HEK293 (cell line): ENCODE results near the gene PAK6.

Source experiments
- CTCF ChIA-PET: fragments of 350-600 bp; formaldehyde crosslinking; extraction: SDS; loops from one replicate; lab custom pipeline; 2021; ENCODE audit warnings: antibody characterized with exemption; lab: Yijun Ruan, JAX
- POLR2A ChIA-PET: fragments of 300-600 bp; formaldehyde crosslinking; extraction: SDS; loops from one replicate; lab custom pipeline; 2020; ENCODE audit warnings: antibody characterized with exemption, inconsistent platforms; lab: Yijun Ruan, JAX
- H3K27ac ChIP-seq: fragments of 200-500 bp; sonication (Bioruptor generic); 2 replicates; pipeline ENCODE4 v1.5.1; 2014; ENCODE audit warnings: low read depth, low read length, control low read depth, inconsistent platforms; ENCODE audit errors: extremely low read depth
- H3K36me3 ChIP-seq, 2 experiments: fragments of 200-500 bp in 1 of 2; sonication (Bioruptor generic) in 1 of 2; 1 replicate in 1 of 2; 2 replicates in 1 of 2; pipeline ENCODE4 v1.5.1; 2014 to 2017; ENCODE audit warnings: inconsistent platforms in 2 of 2, low read length in 2 of 2; ENCODE audit not compliant: control insufficient read depth in 2 of 2, insufficient read depth in 1 of 2
- H3K4me1 ChIP-seq: fragments of 200-500 bp; sonication (Bioruptor generic); 2 replicates; pipeline ENCODE4 v1.5.1; 2014; ENCODE audit warnings: mild to moderate bottlenecking, low read length, inconsistent platforms; ENCODE audit not compliant: control insufficient read depth, insufficient read depth
- H3K4me3 ChIP-seq: 2 replicates; pipeline ENCODE4 v1.5.1; 2011; ENCODE audit warnings: low read depth, mild to moderate bottlenecking, control low read depth, low read length, moderate library complexity
- H3K9me3 ChIP-seq: fragments of 200-500 bp; sonication (Bioruptor generic); 2 replicates; pipeline ENCODE4 v1.5.1; 2014; ENCODE audit warnings: low read depth, low read length, inconsistent platforms; ENCODE audit not compliant: control insufficient read depth, insufficient read depth
- HIC1 ChIP-seq: fragments of 450-650 bp; formaldehyde crosslinking; IDR thresholded peaks from 2 replicates; pipeline ENCODE4 v1.5.1; 2016; ENCODE audit warnings: missing biosample characterization, missing genetic modification characterization
- IKZF3 ChIP-seq: fragments of 450-650 bp; IDR thresholded peaks from 2 replicates; pipeline ENCODE4 v1.5.0; 2018; ENCODE audit warnings: missing biosample characterization, mild to moderate bottlenecking, missing genetic modification characterization, moderate library complexity
- KLF9 ChIP-seq: fragments of 450-650 bp; formaldehyde crosslinking; IDR thresholded peaks from 2 replicates; pipeline ENCODE4 v1.5.1; 2016; ENCODE audit warnings: missing biosample characterization, missing genetic modification characterization, low read depth
- MEIS1 ChIP-seq: sonication (generic); formaldehyde crosslinking; IDR thresholded peaks from 2 replicates; pipeline ENCODE4 v1.8.1; 2022; ENCODE audit warnings: missing genetic modification reagents, mild to moderate bottlenecking, borderline replicate concordance
- PRDM10 ChIP-seq: fragments of 450-650 bp; formaldehyde crosslinking; IDR thresholded peaks from 2 replicates; pipeline ENCODE4 v1.5.1; 2016; ENCODE audit warnings: missing biosample characterization, missing genetic modification characterization
- PRDM6 ChIP-seq: fragments of 450-650 bp; formaldehyde crosslinking; IDR thresholded peaks from 2 replicates; pipeline ENCODE4 v1.5.1; 2017; ENCODE audit warnings: missing biosample characterization, missing genetic modification characterization
- SCRT1 ChIP-seq: fragments of 450-650 bp; formaldehyde crosslinking; IDR thresholded peaks from 2 replicates; pipeline ENCODE4 v1.5.1; 2016; ENCODE audit warnings: missing biosample characterization, missing genetic modification characterization, borderline replicate concordance
- TSHZ1 ChIP-seq: fragments of 450-650 bp; formaldehyde crosslinking; IDR thresholded peaks from 2 replicates; pipeline ENCODE4 v1.5.1; 2016; ENCODE audit warnings: missing biosample characterization, missing genetic modification characterization, borderline replicate concordance
- ZFP37 ChIP-seq: fragments of 450-650 bp; formaldehyde crosslinking; IDR thresholded peaks from 2 replicates; pipeline ENCODE4 v1.5.1; 2016; ENCODE audit warnings: missing biosample characterization, missing genetic modification characterization
- ZFP41 ChIP-seq: fragments of 450-650 bp; formaldehyde crosslinking; IDR thresholded peaks from 2 replicates; pipeline ENCODE4 v1.5.1; 2016; ENCODE audit warnings: missing biosample characterization, missing genetic modification characterization, borderline replicate concordance
- ZNF112 ChIP-seq: fragments of 450-650 bp; formaldehyde crosslinking; IDR thresholded peaks from 2 replicates; pipeline ENCODE4 v1.5.0; 2017; ENCODE audit warnings: missing biosample characterization, missing genetic modification characterization
- ZNF16 ChIP-seq: fragments of 450-650 bp; formaldehyde crosslinking; IDR thresholded peaks from 2 replicates; pipeline ENCODE4 v1.5.1; 2016; ENCODE audit warnings: low read depth, missing biosample characterization, missing genetic modification characterization
- ZNF211 ChIP-seq: fragments of 450-650 bp; formaldehyde crosslinking; IDR thresholded peaks from 2 replicates; pipeline ENCODE4 v1.5.1; 2016; ENCODE audit warnings: low read depth, missing biosample characterization, missing genetic modification characterization
- ZNF302 ChIP-seq: fragments of 450-650 bp; formaldehyde crosslinking; IDR thresholded peaks from 2 replicates; pipeline ENCODE4 v1.5.1; 2016; ENCODE audit warnings: missing biosample characterization, missing genetic modification characterization, low read depth
- ZNF510 ChIP-seq: fragments of 450-650 bp; formaldehyde crosslinking; IDR thresholded peaks from 2 replicates; pipeline ENCODE4 v1.5.1; 2018; ENCODE audit warnings: mild to moderate bottlenecking, missing genetic modification characterization, missing biosample characterization; ENCODE audit not compliant: insufficient replicate concordance
- ZNF654 ChIP-seq: fragments of 450-650 bp; formaldehyde crosslinking; IDR thresholded peaks from 2 replicates; pipeline ENCODE4 v1.5.1; 2016; ENCODE audit warnings: low read depth, missing biosample characterization, missing genetic modification characterization
- ZNF830 ChIP-seq: fragments of 450-650 bp; IDR thresholded peaks from 2 replicates; pipeline ENCODE4 v1.5.0; 2018; ENCODE audit warnings: missing biosample characterization, missing genetic modification characterization, low read depth, mild to moderate bottlenecking, moderate library complexity
- TF ChIP-seq, protein P1 (sequence below): fragments of 450-650 bp; formaldehyde crosslinking; IDR thresholded peaks from 2 replicates; pipeline ENCODE4 v1.5.1; 2016; ENCODE audit warnings: missing biosample characterization, missing genetic modification characterization

PAK6 gene

DNA sequence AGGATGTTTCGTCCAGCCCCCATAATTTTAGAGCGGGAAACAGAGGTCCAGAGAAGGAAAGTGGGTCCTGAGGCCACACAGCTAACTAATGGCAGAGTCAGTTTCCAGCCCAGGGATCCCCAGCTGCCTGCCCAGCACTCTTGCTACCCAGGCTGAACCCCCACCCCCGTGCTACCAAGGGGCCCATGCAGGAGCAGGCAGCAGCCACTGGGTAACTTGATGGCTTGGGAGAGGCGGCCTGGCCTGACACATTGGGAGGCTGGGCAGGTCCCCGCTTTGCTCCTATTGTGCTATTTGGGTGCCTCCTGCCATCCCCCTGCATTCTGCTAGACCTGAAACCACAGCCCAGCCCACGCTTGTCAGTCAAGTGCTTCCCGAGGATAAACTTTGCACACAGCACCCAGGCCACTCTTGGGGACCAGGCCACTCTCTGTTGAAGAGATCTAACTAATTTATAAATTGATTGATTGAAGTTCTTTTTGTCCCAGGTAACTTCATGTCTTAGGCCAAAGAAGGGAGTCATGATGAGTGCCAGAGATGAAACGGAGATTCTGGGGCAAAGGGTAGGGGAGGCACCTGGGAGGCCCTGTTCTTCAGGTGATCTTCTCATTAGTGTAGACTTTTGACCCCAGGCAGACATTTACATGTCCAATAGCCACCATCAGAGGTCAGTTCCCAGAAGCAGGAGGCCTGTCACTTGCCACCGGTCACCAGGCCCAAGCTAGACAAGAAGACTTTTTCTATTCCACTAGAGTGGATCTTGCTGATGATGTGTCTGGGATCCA is 7.0 kb downstream of the PAK6 start (continued):
- TF ChIP-seq TSHZ1 (tag by site-specific recombination) (no peak), ZNF112 (tag by site-specific recombination) (no peak), MEIS1 (CRISPR knock-in tag) (no peak), PRDM6 (no peak), ZNF830 (tag by site-specific recombination) (no peak), ZNF16 (tag by site-specific recombination) (no peak)

- no peaks in the 10 kb centered on the region for H3K36me3 ChIP-seq
- peaks cover 4% of the 10 kb centered on the region; the same call in 1 of the 2 replicates for H3K4me1 ChIP-seq
- POLR2A ChIA-PET = no interaction called here
- H3K9me3 ChIP-seq = no peaks in the 10 kb centered on the region
- TF ChIP-seq HIC1 (no peak), ZNF211 (no peak), ZFP37 (tag by site-specific recombination) (no peak), KLF9 (tag by site-specific recombination) (no peak), IKZF3 (tag by site-specific recombination) (no peak), SCRT1 (no peak), ZNF112 (tag by site-specific recombination) (no peak), ZNF302 (no peak), ZNF510 (tag by site-specific recombination) (no peak), PRDM10 (tag by site-specific recombination) (no peak), ZNF654 (no peak), ZFP41 (tag by site-specific recombination) (no peak)
- TF ChIP-seq, protein P1, sequence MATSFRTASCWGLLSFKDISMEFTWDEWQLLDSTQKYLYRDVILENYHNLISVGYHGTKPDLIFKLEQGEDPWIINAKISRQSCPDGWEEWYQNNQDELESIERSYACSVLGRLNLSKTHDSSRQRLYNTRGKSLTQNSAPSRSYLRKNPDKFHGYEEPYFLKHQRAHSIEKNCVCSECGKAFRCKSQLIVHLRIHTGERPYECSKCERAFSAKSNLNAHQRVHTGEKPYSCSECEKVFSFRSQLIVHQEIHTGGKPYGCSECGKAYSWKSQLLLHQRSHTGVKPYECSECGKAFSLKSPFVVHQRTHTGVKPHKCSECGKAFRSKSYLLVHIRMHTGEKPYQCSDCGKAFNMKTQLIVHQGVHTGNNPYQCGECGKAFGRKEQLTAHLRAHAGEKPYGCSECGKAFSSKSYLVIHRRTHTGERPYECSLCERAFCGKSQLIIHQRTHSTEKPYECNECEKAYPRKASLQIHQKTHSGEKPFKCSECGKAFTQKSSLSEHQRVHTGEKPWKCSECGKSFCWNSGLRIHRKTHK = no peak
- CTCF ChIA-PET = interaction anchor here (1.0 to 10.3 kb wide), 3 partner anchors 8 to 29 kb away, joined by 3 to 68 read pairs (median 5); partner anchors contain the start of gene PAK6
- no peak overlapping the region for H3K4me3 ChIP-seq
- H3K27ac ChIP-seq = no peak overlapping the region
Observed at GRCh38 chr15:40246496-40247280, 7.8 kb downstream of the PAK6 start.
